B cell (primary cell): ENCODE measurements around the gene CYB561D1. TPM values are rescaled to one million over a fixed set of nuclear protein-coding genes. Genes with fewer than 3 reads are reported as not detected.

Source experiments
- ATAC-seq: fragments of 200-7000 bp; cut with Tn5 transposase; one replicate; pipeline ENCODE4 v1.10.0; 2021; ENCODE audit warnings: low read depth, mild to moderate bottlenecking, moderate number of reproducible peaks, moderate library complexity
- CTCF ChIA-PET: fragments of 350-600 bp; sonication (Branson Sonifier 250); formaldehyde crosslinking; loops from one replicate; lab custom pipeline; 2021; ENCODE audit warnings: antibody characterized with exemption, inconsistent platforms; lab: Charles Lee
- POLR2A ChIA-PET: fragments of 350-600 bp; sonication (Branson Sonifier 250); formaldehyde crosslinking; loops from one replicate; lab custom pipeline; 2021; ENCODE audit warnings: antibody characterized with exemption; lab: Charles Lee
- DNase-seq: peaks from one replicate; pipeline ENCODE4 v3.0.0; 2013
- H2AFZ ChIP-seq: 2 replicates; pipeline ENCODE4 v1.6.1; 2012; ENCODE audit warnings: mild to moderate bottlenecking, low read depth, low read length; ENCODE audit not compliant: insufficient read depth, poor library complexity, severe bottlenecking
- H3K27ac ChIP-seq, 2 donors: 1 replicate in 1 of 2; 2 replicates in 1 of 2; pipeline ENCODE4 v1.5.1; 2012 to 2013; ENCODE audit warnings: low read length in 2 of 2, mild to moderate bottlenecking in 2 of 2, moderate library complexity in 1 of 2
- H3K27me3 ChIP-seq, 4 experiments: fragments of 200-600 bp in 1 of 4; sonication (generic) in 1 of 4; replicated peaks in 1 of 4; 1 replicate in 2 of 4; 2 replicates in 2 of 4; pipeline versions ENCODE4 v1.6.1 to v1.7.0; 2013 to 2016; ENCODE audit warnings: low read length in 3 of 4, mild to moderate bottlenecking in 2 of 4, mixed read lengths in 1 of 4, moderate library complexity in 1 of 4; ENCODE audit not compliant: insufficient read depth in 4 of 4, control insufficient read depth in 3 of 4; ENCODE audit errors: control extremely low read depth in 1 of 4
- H3K36me3 ChIP-seq, 2 experiments: replicated peaks in 1 of 2; 1 replicate in 1 of 2; 2 replicates in 1 of 2; pipeline versions ENCODE4 v1.6.1 to v1.7.1; 2013; ENCODE audit warnings: low read length in 1 of 2; ENCODE audit not compliant: insufficient read depth in 2 of 2, control insufficient read depth in 1 of 2; ENCODE audit errors: control extremely low read depth in 1 of 2, extremely low read depth in 1 of 2
- H3K4me1 ChIP-seq, 2 donors: fragments of 200-600 bp in 1 of 2; sonication (generic) in 1 of 2; 1 replicate in 1 of 2; 2 replicates in 1 of 2; pipeline versions ENCODE4 v1.5.1 to v1.6.1; 2013 to 2017; ENCODE audit warnings: low read length in 2 of 2; ENCODE audit not compliant: control insufficient read depth in 2 of 2, insufficient read depth in 2 of 2
- H3K4me2 ChIP-seq: replicated peaks from 2 replicates; pipeline ENCODE3; 2012; ENCODE audit warnings: mild to moderate bottlenecking, low read depth, low read length; ENCODE audit not compliant: poor library complexity, severe bottlenecking
- H3K4me3 ChIP-seq, 5 experiments: fragments of 200-600 bp in 1 of 5; sonication (generic) in 1 of 5; 1 replicate in 3 of 5; 2 replicates in 2 of 5; pipeline versions ENCODE4 v1.5.1 to v1.7.0; 2011 to 2016; ENCODE audit warnings: low read length in 4 of 5, mild to moderate bottlenecking in 4 of 5, low read depth in 2 of 5, control low read depth in 1 of 5, moderate library complexity in 1 of 5; ENCODE audit not compliant: insufficient read depth in 1 of 5; ENCODE audit errors: control extremely low read depth in 1 of 5, extremely low read depth in 1 of 5
- H3K79me2 ChIP-seq: fragments of 200-600 bp; sonication (generic); one replicate; pipeline ENCODE4 v1.6.0; 2016; ENCODE audit warnings: low read length; ENCODE audit not compliant: control insufficient read depth, insufficient read depth
- H3K9ac ChIP-seq: fragments of 200-600 bp; sonication (generic); 2 replicates; pipeline ENCODE4 v1.6.1; 2017; ENCODE audit warnings: mild to moderate bottlenecking, low read length, moderate library complexity
- H3K9me3 ChIP-seq, 3 donors: one replicate each; pipeline versions ENCODE4 v1.6.1 to v1.7.1; 2013; ENCODE audit warnings: low read length in 2 of 3; ENCODE audit not compliant: control insufficient read depth in 2 of 3, insufficient read depth in 1 of 3; ENCODE audit errors: control extremely low read depth in 1 of 3
- H4K20me1 ChIP-seq: 2 replicates; pipeline ENCODE4 v1.6.0; 2012; ENCODE audit warnings: mild to moderate bottlenecking, low read length; ENCODE audit not compliant: insufficient read depth, control insufficient read depth, poor library complexity, severe bottlenecking
- H3K27ac Mint-ChIP-seq: one replicate; pipeline ENCODE4 v1.8.0; 2021; ENCODE audit warnings: mixed read lengths
- H3K27me3 Mint-ChIP-seq: one replicate; pipeline ENCODE4 v1.8.0; 2021; ENCODE audit warnings: mixed read lengths
- H3K4me1 Mint-ChIP-seq: one replicate; pipeline ENCODE4 v1.8.0; 2021; ENCODE audit warnings: mixed read lengths
- H3K4me3 Mint-ChIP-seq: one replicate; pipeline ENCODE4 v1.8.0; 2021; ENCODE audit warnings: mixed read lengths
- H3K9me3 Mint-ChIP-seq: one replicate; pipeline ENCODE4 v1.8.0; 2022; ENCODE audit warnings: mixed read lengths; ENCODE audit not compliant: insufficient read depth
- CTCF ChIP-seq: fragments of 200-600 bp; IDR thresholded peaks from one replicate; pipeline ENCODE4 v1.8.0; 2022; ENCODE audit warnings: antibody characterized with exemption, mild to moderate bottlenecking
- EZH2 ChIP-seq: IDR thresholded peaks from 2 replicates; pipeline ENCODE4 v1.6.1; 2012; ENCODE audit warnings: borderline replicate concordance, low read depth, mild to moderate bottlenecking, moderate library complexity, low read length; ENCODE audit not compliant: insufficient read depth, poor library complexity, severe bottlenecking
- WGBS: methylation state at CpG from one replicate; pipeline ENCODE4 v1.1.5; 2013; ENCODE audit warnings: missing lambda C conversion rate; ENCODE audit not compliant: insufficient coverage; 5-methylcytosine and 5-hydroxymethylcytosine counted together
- intact Hi-C: fragments of 100-400 bp; cut with micrococcal nuclease; formaldehyde crosslinking; loops from one replicate; pipeline ENCODE4 v1.10.0; 2022
- polyA plus RNA-seq: library from polyadenylated mRNA; depleted of rRNA; stranded (reverse); fragments of >200 nt; gene quantifications from 2 replicates; pipeline ENCODE4 v1.2.3, GENCODE V29; 2012
- total RNA-seq, 2 donors: library from RNA; stranded (reverse); fragments of 120-200 nt in 1 of 2; gene quantifications; 1 replicate in 1 of 2; 2 replicates in 1 of 2; pipeline versions ENCODE4 v1.2.3 to v1.2.4, GENCODE V29; 2013 to 2022

CYB561D1 gene
- total and polyA plus RNA-seq, 2 donors (not counting 1 experiment from before 2014, with no cell fraction given), result 16.1 to 28.0 TPM

DNA sequence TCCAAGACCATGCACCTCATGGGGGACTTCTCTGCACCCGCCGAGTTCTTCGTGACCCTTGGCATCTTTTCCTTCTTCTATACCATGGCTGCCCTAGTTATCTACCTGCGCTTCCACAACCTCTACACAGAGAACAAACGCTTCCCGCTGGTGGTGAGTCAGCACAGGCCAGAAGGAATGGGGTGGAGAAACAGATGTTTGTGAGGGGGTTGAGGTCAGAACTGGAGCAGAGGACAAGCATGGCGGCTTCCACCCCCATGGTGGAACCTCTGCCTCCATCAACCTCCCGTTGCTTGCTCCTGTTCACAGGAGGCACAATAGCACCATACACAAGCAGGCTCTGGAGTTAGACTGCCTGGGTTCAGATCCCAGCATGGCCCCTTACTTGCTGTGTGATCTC is 17.1 kb upstream of the CYB561D1 start:
- no peaks in the 10 kb centered on the region for H3K4me1 Mint-ChIP-seq
- POLR2A ChIA-PET, result no interaction called here
- DNase-seq (no peak), ATAC-seq (no peak)
- H3K4me3 ChIP-seq, result no peak overlapping the region
- H3K4me2 ChIP-seq, result no peak overlapping the region
- peaks cover 73% of the 10 kb centered on the region for H3K27me3 Mint-ChIP-seq
- H3K9me3 Mint-ChIP-seq, result no peaks in the 10 kb centered on the region
- no peaks in the 10 kb centered on the region for H4K20me1 ChIP-seq
- CTCF ChIA-PET, result no interaction called here
- H2AFZ ChIP-seq, result no peak overlapping the region
- H3K79me2 ChIP-seq, result no peaks in the 10 kb centered on the region
- TF ChIP-seq EZH2 (no peak), CTCF (no peak)
- H3K9me3 ChIP-seq, result peaks cover 0 to 5% (median 0%) of the 10 kb centered on the region in 3 donors
- H3K36me3 ChIP-seq, result no peaks in the 10 kb centered on the region
- no peak overlapping the region for H3K27ac Mint-ChIP-seq
- H3K4me1 ChIP-seq, result no peaks in the 10 kb centered on the region
- H3K9ac ChIP-seq, result no peak overlapping the region
- H3K27ac ChIP-seq, result no peak overlapping the region
- peaks cover 0 to 63% (median 24%) of the 10 kb centered on the region in 4 experiments for H3K27me3 ChIP-seq
- no peak overlapping the region for H3K4me3 Mint-ChIP-seq
- intact Hi-C loops, result no loop called here
- WGBS, result 91% methylated on average over 5 of the region's 8 CpGs

DNA sequence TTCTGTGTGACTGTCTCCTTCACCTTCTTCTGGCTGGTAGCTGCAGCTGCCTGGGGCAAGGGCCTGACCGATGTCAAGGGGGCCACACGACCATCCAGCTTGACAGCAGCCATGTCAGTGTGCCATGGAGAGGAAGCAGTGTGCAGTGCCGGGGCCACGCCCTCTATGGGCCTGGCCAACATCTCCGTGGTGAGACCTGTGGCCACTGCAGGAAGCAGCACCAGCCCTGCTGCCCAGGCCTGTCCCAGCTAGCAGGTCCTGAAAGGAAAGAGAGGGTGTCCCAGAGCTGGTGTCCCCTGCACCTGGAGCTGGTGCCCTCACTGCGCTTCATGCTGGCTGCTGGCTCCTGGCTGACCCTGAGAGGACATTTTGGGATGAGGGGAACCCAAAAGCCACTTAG is 16.1 kb upstream of the CYB561D1 start:
- Histone ChIP-seq H3K79me2 (no peaks in the 10 kb centered on the region), H2AFZ (no peak overlapping the region), H3K27me3 (peaks cover 0 to 56% (median 24%) of the 10 kb centered on the region in 4 experiments), H3K9me3 (peaks cover 0 to 5% (median 0%) of the 10 kb centered on the region in 3 donors), H3K27ac (no peak overlapping the region), H3K9ac (no peak overlapping the region), H3K4me3 (no peak overlapping the region), H3K36me3 (no peaks in the 10 kb centered on the region), H4K20me1 (no peaks in the 10 kb centered on the region), H3K4me1 (peaks cover under 1 to 1% of the 10 kb centered on the region in 2 donors), H3K4me2 (no peak overlapping the region)
- ATAC-seq, result no peak
- peaks cover 66% of the 10 kb centered on the region for H3K27me3 Mint-ChIP-seq
- intact Hi-C loops, result no loop called here
- TF ChIP-seq CTCF (no peak), EZH2 (no peak)
- H3K9me3 Mint-ChIP-seq, result no peaks in the 10 kb centered on the region
- DNase-seq, result no peak
- H3K27ac Mint-ChIP-seq, result no peak overlapping the region
- no peak overlapping the region for H3K4me3 Mint-ChIP-seq
- POLR2A ChIA-PET, result no interaction called here
- CTCF ChIA-PET, result no interaction called here
- peaks cover 5% of the 10 kb centered on the region for H3K4me1 Mint-ChIP-seq
- WGBS, result 64% methylated on average over 6 of the region's 6 CpGs
